GM12878 (cell line): ENCODE data around the gene SH3BP5. TPM values are rescaled to one million over a fixed set of nuclear protein-coding genes. Genes with fewer than 3 reads are reported as not detected.
"Not testable (repeated sequence)": the region's sequence is repeated elsewhere in the genome, so short reads cannot be mapped to it uniquely, and the experiment has no call there.

Experiments
- ATAC-seq: fragments of 200-7000 bp; cut with Tn5 transposase; 3 replicates; pipeline ENCODE4 v1.9.1; 2020; ENCODE audit warnings: mild to moderate bottlenecking, moderate library complexity
- BruUV-seq: library from RNA; stranded (reverse); fragments of 400-500 nt; replicated peaks from 2 replicates; lab custom pipeline; 2021; lab: Mats Ljungman, UMichigan
- CTCF ChIA-PET: fragments of 300-600 bp; sonication (Branson Sonifier 250); formaldehyde crosslinking; extraction: SDS; loops from one replicate; lab custom pipeline; 2021; ENCODE audit warnings: inconsistent platforms; lab: Yijun Ruan, JAX
- POLR2A ChIA-PET: fragments of 350-600 bp; formaldehyde crosslinking; extraction: SDS; loops from one replicate; lab custom pipeline; 2021; ENCODE audit warnings: inconsistent platforms; lab: Charles Lee
- RAD21 ChIA-PET: fragments of 300-600 bp; sonication (Branson Sonifier 250); formaldehyde crosslinking; loops from one replicate; lab custom pipeline; 2023; ENCODE audit warnings: antibody characterized with exemption; ENCODE audit not compliant: unreplicated experiment; lab: Charles Lee
- SMC1A ChIA-PET: fragments of 300-600 bp; sonication (Branson Sonifier 250); formaldehyde crosslinking; loops from one replicate; lab custom pipeline; 2023; ENCODE audit not compliant: unreplicated experiment, uncharacterized antibody; lab: Charles Lee
- DNase-seq: peaks from one replicate; pipeline ENCODE4 v3.0.0-alpha.2; 2011; ENCODE audit warnings: low read depth, low spot score
- FAIRE-seq: peaks from 3 replicates; lab custom pipeline; 2011; peaks lifted over from hg19 to GRCh38; lab: Jason Lieb, UNC
- H2AFZ ChIP-seq: 2 replicates; pipeline ENCODE4 v1.6.0; 2011; ENCODE audit warnings: low read depth, low read length, control low read depth; ENCODE audit not compliant: control insufficient read depth
- H3K27ac ChIP-seq: 2 replicates; pipeline ENCODE4 v1.5.1; 2011; ENCODE audit warnings: control low read depth; ENCODE audit not compliant: control insufficient read depth, insufficient read depth
- H3K27me3 ChIP-seq, 2 experiments: replicated peaks in 1 of 2; 2 replicates each; pipeline versions ENCODE4 v1.6.0 to v1.6.1; 2011; ENCODE audit warnings: low read length in 1 of 2; ENCODE audit not compliant: control insufficient read depth in 2 of 2, insufficient read depth in 2 of 2
- H3K36me3 ChIP-seq, 2 experiments: 2 replicates each; pipeline ENCODE4 v1.5.1; 2011; ENCODE audit warnings: low read length in 1 of 2; ENCODE audit not compliant: control insufficient read depth in 2 of 2, insufficient read depth in 2 of 2
- H3K4me1 ChIP-seq: 2 replicates; pipeline ENCODE4 v1.6.1; 2011; ENCODE audit warnings: mild to moderate bottlenecking, low read length, moderate library complexity, mixed read lengths; ENCODE audit not compliant: control insufficient read depth, insufficient read depth
- H3K4me2 ChIP-seq: 2 replicates; pipeline ENCODE4 v1.6.0; 2011; ENCODE audit warnings: control low read depth; ENCODE audit not compliant: control insufficient read depth, insufficient read depth
- H3K4me3 ChIP-seq: fragments of 200-600 bp; sonication (generic); 2 replicates; pipeline ENCODE4 v1.5.1; 2016
- H3K79me2 ChIP-seq: 2 replicates; pipeline ENCODE4 v1.6.0; 2011; ENCODE audit warnings: low read length; ENCODE audit not compliant: control insufficient read depth, insufficient read depth
- H3K9ac ChIP-seq: 2 replicates; pipeline ENCODE4 v1.8.0; 2011; ENCODE audit warnings: low read length, control low read depth, mixed read lengths; ENCODE audit not compliant: control insufficient read depth, insufficient read depth
- H3K9me3 ChIP-seq: replicated peaks from 3 replicates; pipeline ENCODE4 v1.5.1; 2011; ENCODE audit warnings: mild to moderate bottlenecking, low read length; ENCODE audit not compliant: control insufficient read depth, insufficient read depth
- H4K20me1 ChIP-seq: 2 replicates; pipeline ENCODE4 v1.6.0; 2011; ENCODE audit not compliant: control insufficient read depth, insufficient read depth
- BHLHE40 ChIP-seq, 2 experiments: fragments of 450-650 bp in 1 of 2; IDR thresholded peaks; 2 replicates each; pipeline ENCODE4 v1.6.1; 2011 to 2017; ENCODE audit warnings: low read depth in 2 of 2, borderline replicate concordance in 1 of 2, improper control_type of control experiment in 1 of 2, low read length in 1 of 2, mild to moderate bottlenecking in 1 of 2
- CHD4 ChIP-seq: fragments of 200-600 bp; sonication (generic); IDR thresholded peaks from 2 replicates; pipeline ENCODE4 v1.6.1; 2016; ENCODE audit warnings: mild to moderate bottlenecking
- KDM1A ChIP-seq: fragments of 200-600 bp; sonication (generic); IDR thresholded peaks from 2 replicates; pipeline ENCODE4 v1.6.1; 2016; ENCODE audit warnings: borderline replicate concordance
- MEF2B ChIP-seq: fragments of 450-650 bp; IDR thresholded peaks from 2 replicates; pipeline ENCODE4 v1.6.1; 2018; ENCODE audit warnings: mild to moderate bottlenecking, moderate library complexity; ENCODE audit not compliant: partially characterized antibody, poor library complexity, severe bottlenecking
- RB1 ChIP-seq: fragments of 450-650 bp; formaldehyde crosslinking; IDR thresholded peaks from 2 replicates; pipeline ENCODE4 v1.6.1; 2017; ENCODE audit warnings: mild to moderate bottlenecking, borderline replicate concordance
- RELA ChIP-seq: fragments of 450-650 bp; IDR thresholded peaks from 2 replicates; pipeline ENCODE4 v1.8.0; 2014; ENCODE audit warnings: borderline replicate concordance; ENCODE audit not compliant: partially characterized antibody
- RELB ChIP-seq: fragments of 450-650 bp; IDR thresholded peaks from 2 replicates; pipeline ENCODE4 v1.6.1; 2017; ENCODE audit warnings: low read depth, mild to moderate bottlenecking, moderate library complexity
- SMC3 ChIP-seq: IDR thresholded peaks from 2 replicates; pipeline ENCODE4 v1.6.1; 2011; ENCODE audit warnings: low read length, improper control_type of control experiment, borderline replicate concordance
- WGBS: methylation state at CpG from one replicate; pipeline ENCODE4 v1.1.6; 2016; ENCODE audit warnings: low lambda C conversion rate; ENCODE audit not compliant: insufficient replicate concordance, insufficient coverage; ENCODE audit errors: missing lambda C conversion rate; 5-methylcytosine and 5-hydroxymethylcytosine counted together
- in situ Hi-C: fragments of 300-500 bp; cut with MboI; formaldehyde crosslinking; loops from 9 replicates; pipeline ENCODE4 v1.14.3; 2018; ENCODE audit warnings: mixed read lengths
- intact Hi-C: fragments of 100-400 bp; cut with micrococcal nuclease; formaldehyde crosslinking; loops from one replicate; pipeline ENCODE4 v1.14.2; 2022; ENCODE audit not compliant: unreplicated experiment
- polyA plus RNA-seq, 11 experiments: library from polyadenylated mRNA; depleted of rRNA in 4 of 11; unstranded in 6 of 11; stranded (reverse) in 5 of 11; fragments of >200 nt; fragmentation: Nextera tagmentation in 4 of 11; fragmentation: Illumina TruSeq in 1 of 11; extraction: Ambion mirVana in 4 of 11; extraction: Trizol in 1 of 11; gene quantifications; 1 replicate in 1 of 11; 2 replicates in 10 of 11; pipeline versions ENCODE4 v1.2.1 to v1.2.3, GENCODE V29; 2011 to 2016; ENCODE audit warnings: inconsistent platforms in 2 of 11, missing spikeins in 2 of 11, low read depth in 1 of 11
- total RNA-seq, 4 experiments: library from RNA; depleted of rRNA in 3 of 4; stranded (reverse); fragments of >200 nt in 3 of 4; fragmentation: Illumina TruSeq in 1 of 4; extraction: Trizol in 1 of 4; gene quantifications; 2 replicates each; pipeline versions ENCODE4 v1.2.1 to v1.2.3, GENCODE V29; 2013 to 2021
- TF ChIP-seq, protein P1 (sequence below), 3 experiments: IDR thresholded peaks in 2 of 3; conservative IDR thresholded peaks in 1 of 3; 2 replicates each; pipeline ENCODE4 v1.5.1; 2011; ENCODE audit warnings: low read depth in 3 of 3, low read length in 3 of 3, mild to moderate bottlenecking in 3 of 3, control low read depth in 2 of 3, moderate library complexity in 2 of 3, inconsistent platforms in 1 of 3, mixed read lengths in 1 of 3; ENCODE audit not compliant: control insufficient read depth in 2 of 3, insufficient read depth in 1 of 3; ENCODE audit errors: extremely low read depth in 1 of 3

The SH3BP5 gene
- total and polyA plus RNA-seq, 10 of the 15 experiments (the other 5 are each of a cell fraction or from before 2014, with no cell fraction given): 14.9 to 87.5 (median 43.7) TPM

- in situ Hi-C loops, H2AFZ ChIP-seq, H3K79me2 ChIP-seq, H3K4me2 ChIP-seq, FAIRE-seq, DNase-seq, H3K27ac ChIP-seq, H4K20me1 ChIP-seq, intact Hi-C loops, H3K4me3 ChIP-seq, H3K9me3 ChIP-seq, H3K27me3 ChIP-seq, H3K9ac ChIP-seq, BruUV-seq, H3K36me3 ChIP-seq, ATAC-seq: not testable (repeated sequence)
- POLR2A ChIA-PET: interaction anchor here (1.8 kb wide), 1 partner anchor 9 kb away, joined by 11 read pairs; no protein-coding TSS in a partner anchor
- peaks cover 42% of the 10 kb centered on the region for H3K4me1 ChIP-seq
- CTCF ChIA-PET: interaction anchor here (3.5 kb wide), 1 partner anchor 16 kb away, joined by 14 read pairs; the partner anchor contains the start of gene SH3BP5
- SMC1A ChIA-PET: interaction anchor here (0.7 to 1.2 kb wide), 2 partner anchors 21 to 42 kb away, joined by 3 read pairs; no protein-coding TSS in a partner anchor
- RAD21 ChIA-PET: interaction anchor here (1.1 kb wide), 1 partner anchor 8 kb away, joined by 4 read pairs; no protein-coding TSS in a partner anchor
- 94% methylated on average over 5 of the region's 5 CpGs for WGBS
These were observed 17.1 kb upstream of the SH3BP5 start for GRCh38 chr3:15349438-15349837.

DNA sequence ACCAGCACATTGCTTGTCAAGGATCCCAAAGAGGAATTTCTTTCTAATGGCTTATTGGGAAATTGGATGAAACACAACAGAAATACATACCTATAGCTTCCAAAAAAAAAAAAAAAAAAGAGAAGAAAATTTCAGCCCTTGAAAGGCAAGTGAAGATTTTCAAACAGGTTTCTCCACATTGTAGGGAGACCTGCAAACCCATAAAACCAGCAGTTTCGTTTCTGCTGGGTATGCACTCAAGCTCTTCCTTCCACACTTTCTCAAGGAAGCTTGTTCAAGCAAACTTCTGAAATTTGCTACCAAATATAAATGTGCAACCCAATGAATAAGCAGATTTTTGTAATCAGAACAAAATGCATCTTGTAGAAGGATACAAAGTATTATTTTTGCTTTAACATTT, 15.9 kb upstream of the SH3BP5 start:
- 0 out of 2 replicates have a peak overlapping the region, but pooled peaks have one; percentile 8 for H3K27ac ChIP-seq
- no peak overlapping the region for H3K4me3 ChIP-seq
- no peaks in the 10 kb centered on the region for H3K27me3 ChIP-seq
- BruUV-seq: no TSS peak
- peak overlapping the region; percentile 5 for H3K4me2 ChIP-seq
- no peak for FAIRE-seq
- H2AFZ ChIP-seq: no peak overlapping the region
- intact Hi-C loops (no loop called here), in situ Hi-C loops (no loop called here)
- DNase-seq: no peak
- peaks cover 10% of the 10 kb centered on the region; the same call in 2 of the 3 replicates for H3K9me3 ChIP-seq
- TF ChIP-seq CHD4 (no peak), BHLHE40 (IDR thresholded peaks at IDR 0.05; ENCODE audit: borderline replicate concordance in 1 of 2, low read depth in 2 of 2, low read length in 1 of 2) (no peak), RELA (no peak), MEF2B (no peak), RB1 (no peak), SMC3 (no peak), KDM1A (no peak), RELB (no peak)
- TF ChIP-seq, protein P1, sequence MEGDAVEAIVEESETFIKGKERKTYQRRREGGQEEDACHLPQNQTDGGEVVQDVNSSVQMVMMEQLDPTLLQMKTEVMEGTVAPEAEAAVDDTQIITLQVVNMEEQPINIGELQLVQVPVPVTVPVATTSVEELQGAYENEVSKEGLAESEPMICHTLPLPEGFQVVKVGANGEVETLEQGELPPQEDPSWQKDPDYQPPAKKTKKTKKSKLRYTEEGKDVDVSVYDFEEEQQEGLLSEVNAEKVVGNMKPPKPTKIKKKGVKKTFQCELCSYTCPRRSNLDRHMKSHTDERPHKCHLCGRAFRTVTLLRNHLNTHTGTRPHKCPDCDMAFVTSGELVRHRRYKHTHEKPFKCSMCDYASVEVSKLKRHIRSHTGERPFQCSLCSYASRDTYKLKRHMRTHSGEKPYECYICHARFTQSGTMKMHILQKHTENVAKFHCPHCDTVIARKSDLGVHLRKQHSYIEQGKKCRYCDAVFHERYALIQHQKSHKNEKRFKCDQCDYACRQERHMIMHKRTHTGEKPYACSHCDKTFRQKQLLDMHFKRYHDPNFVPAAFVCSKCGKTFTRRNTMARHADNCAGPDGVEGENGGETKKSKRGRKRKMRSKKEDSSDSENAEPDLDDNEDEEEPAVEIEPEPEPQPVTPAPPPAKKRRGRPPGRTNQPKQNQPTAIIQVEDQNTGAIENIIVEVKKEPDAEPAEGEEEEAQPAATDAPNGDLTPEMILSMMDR (IDR thresholded peaks at IDR 0.05 in 2 of 3, conservative IDR thresholded peaks at IDR 0.05 in 1 of 3; ENCODE audit: control insufficient read depth in 2 of 3, extremely low read depth in 1 of 3, insufficient read depth in 1 of 3, low read depth in 3 of 3, low read length in 3 of 3): no peak
- peaks cover 42% of the 10 kb centered on the region for H3K4me1 ChIP-seq
- 45% methylated on average over 1 of the region's 1 CpG for WGBS
- H3K79me2 ChIP-seq: no peaks in the 10 kb centered on the region
- no peak overlapping the region for H3K9ac ChIP-seq
- ATAC-seq: no peak
- no peaks in the 10 kb centered on the region for H4K20me1 ChIP-seq
- no peaks in the 10 kb centered on the region for H3K36me3 ChIP-seq
- ChIA-PET RAD21 (interaction anchor here (0.6 to 2.1 kb wide), 6 partner anchors 10 to 80 kb away, joined by 3 to 7 read pairs (median 4); partner anchors contain the start of gene SH3BP5), CTCF (interaction anchor here (1.1 to 4.1 kb wide), 5 partner anchors 9 to 80 kb away, joined by 3 to 23 read pairs (median 13); partner anchors contain the start of gene SH3BP5), POLR2A (interaction anchor here (0.6 to 1.8 kb wide), 7 partner anchors 9 to 1496 kb away, joined by 3 to 11 read pairs (median 3); no protein-coding TSS in a partner anchor), SMC1A (interaction anchor here (1.3 to 1.8 kb wide), 8 partner anchors 10 to 80 kb away, joined by 3 to 14 read pairs (median 6); no protein-coding TSS in a partner anchor)
